ENCODE data around the gene KCNAB1. TPM values are rescaled to one million over a fixed set of nuclear protein-coding genes. Genes with fewer than 3 reads are reported as not detected.

The KCNAB1 gene
- total RNA-seq, 1 donor from 2014 or later: 2.1 TPM

GRCh38 chr3:156472150-156472549 is 351.8 kb downstream of the KCNAB1 start:
- Mint-ChIP-seq H3K27me3 (peaks cover 7% of the 10 kb centered on the region), H3K4me1 (ENCODE audit: low read depth) (peaks cover 6% of the 10 kb centered on the region), H3K4me3 (ENCODE audit: low read depth) (no peak overlapping the region), H3K9me3 (ENCODE audit: low read depth) (no peaks in the 10 kb centered on the region), H3K27ac (no peak overlapping the region), H3K36me3 (ENCODE audit: insufficient read depth) (no peaks in the 10 kb centered on the region)
- no peak for DNase-seq (ENCODE audit: low spot score, unreplicated experiment)
- TF ChIP-seq CTCF (IDR thresholded peaks at IDR 0.05; ENCODE audit: unreplicated experiment): no peak

DNA sequence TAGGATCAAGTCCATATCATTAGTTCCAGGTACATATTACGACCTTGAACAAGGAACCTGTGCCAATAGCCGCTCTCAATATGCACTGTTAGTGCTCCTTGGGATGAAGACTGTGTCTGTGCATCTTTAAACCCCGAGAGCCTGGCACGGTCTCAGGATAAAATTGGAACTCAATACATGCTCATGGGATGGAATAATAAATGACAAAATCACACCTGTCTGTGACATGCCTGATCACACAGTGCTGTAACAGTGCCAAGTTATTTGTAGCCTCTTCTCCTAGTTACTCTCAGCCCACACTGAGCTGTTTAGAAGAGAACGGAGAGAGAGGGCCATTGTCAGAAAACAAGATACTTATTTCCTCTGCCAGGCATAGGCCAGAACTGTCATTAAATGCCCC is 352.3 kb downstream of the KCNAB1 start:
- Mint-ChIP-seq H3K4me1 (ENCODE audit: low read depth) (peaks cover 6% of the 10 kb centered on the region), H3K27ac (no peak overlapping the region), H3K9me3 (ENCODE audit: low read depth) (no peaks in the 10 kb centered on the region), H3K4me3 (ENCODE audit: low read depth) (no peak overlapping the region), H3K27me3 (peaks cover 7% of the 10 kb centered on the region), H3K36me3 (ENCODE audit: insufficient read depth) (no peaks in the 10 kb centered on the region)
- TF ChIP-seq CTCF (IDR thresholded peaks at IDR 0.05; ENCODE audit: unreplicated experiment): no peak
- no peak for DNase-seq (ENCODE audit: low spot score, unreplicated experiment)

DNA sequence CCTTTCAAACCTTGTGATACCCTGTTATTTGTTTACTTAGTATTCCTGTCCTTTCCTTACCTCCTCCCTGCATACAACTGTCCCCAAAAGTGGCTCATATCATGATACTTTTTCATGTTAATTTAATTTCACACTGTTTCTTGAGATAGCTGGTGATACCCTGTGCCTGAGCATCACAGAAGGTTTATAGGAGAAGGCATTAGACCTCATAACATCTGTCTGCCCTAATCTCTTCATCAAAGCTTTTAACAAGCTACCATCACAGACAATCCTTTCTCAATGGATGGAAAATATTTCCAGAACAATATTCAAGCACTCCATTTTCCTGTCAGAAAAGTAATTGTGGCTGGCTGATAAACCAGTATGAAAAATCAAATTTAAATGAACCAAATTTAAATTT is 353.0 kb downstream of the KCNAB1 start:
- DNase-seq (ENCODE audit: low spot score, unreplicated experiment): no peak
- Mint-ChIP-seq H3K27ac (no peak overlapping the region), H3K4me3 (ENCODE audit: low read depth) (no peak overlapping the region), H3K9me3 (ENCODE audit: low read depth) (no peaks in the 10 kb centered on the region), H3K36me3 (ENCODE audit: insufficient read depth) (no peaks in the 10 kb centered on the region), H3K27me3 (peaks cover 7% of the 10 kb centered on the region), H3K4me1 (ENCODE audit: low read depth) (peaks cover 6% of the 10 kb centered on the region)
- no peak for TF ChIP-seq CTCF (IDR thresholded peaks at IDR 0.05; ENCODE audit: unreplicated experiment)

GRCh38 chr3:156474560-156475389 is 354.4 kb downstream of the KCNAB1 start:
- no peak for DNase-seq (ENCODE audit: low spot score, unreplicated experiment)
- peak overlapping the region; percentile 26 for H3K4me3 Mint-ChIP-seq (ENCODE audit: low read depth)
- no peaks in the 10 kb centered on the region for H3K36me3 Mint-ChIP-seq (ENCODE audit: insufficient read depth)
- H3K27me3 Mint-ChIP-seq: peaks cover 7% of the 10 kb centered on the region
- peak; percentile 48 for TF ChIP-seq CTCF (IDR thresholded peaks at IDR 0.05; ENCODE audit: unreplicated experiment)
- peaks cover 3% of the 10 kb centered on the region for H3K4me1 Mint-ChIP-seq (ENCODE audit: low read depth)
- no peaks in the 10 kb centered on the region for H3K9me3 Mint-ChIP-seq (ENCODE audit: low read depth)
- no peak overlapping the region for H3K27ac Mint-ChIP-seq

GRCh38 chr3:156477323-156477722 is 356.9 kb downstream of the KCNAB1 start:
- DNase-seq (ENCODE audit: low spot score, unreplicated experiment): no peak
- H3K27me3 Mint-ChIP-seq: peaks cover 2% of the 10 kb centered on the region
- no peak overlapping the region for H3K4me3 Mint-ChIP-seq (ENCODE audit: low read depth)
- H3K9me3 Mint-ChIP-seq (ENCODE audit: low read depth): no peaks in the 10 kb centered on the region
- H3K27ac Mint-ChIP-seq: no peak overlapping the region
- TF ChIP-seq CTCF (IDR thresholded peaks at IDR 0.05; ENCODE audit: unreplicated experiment): no peak
- peaks cover 1% of the 10 kb centered on the region for H3K4me1 Mint-ChIP-seq (ENCODE audit: low read depth)
- no peaks in the 10 kb centered on the region for H3K36me3 Mint-ChIP-seq (ENCODE audit: insufficient read depth)

All from progenitor cell of endocrine pancreas (in vitro differentiated cells).